A549 (cell line): ENCODE measurements around the gene PSMC5. TPM values are rescaled to one million over a fixed set of nuclear protein-coding genes. Genes with fewer than 3 reads are reported as not detected.
"Not testable (repeated sequence)": the region's sequence is repeated elsewhere in the genome, so short reads cannot be mapped to it uniquely, and the experiment has no call there.

Experiments used
- ATAC-seq, 2 experiments: fragments of 200-7000 bp in 1 of 2; fragments of >200 bp in 1 of 2; cut with Nextera tagmentation in 1 of 2; cut with Tn5 transposase in 1 of 2; 3 replicates each; pipeline versions ENCODE4 v1.8.0 to v1.9.1; 2018 to 2020; ENCODE audit warnings: mild to moderate bottlenecking in 1 of 2, moderate library complexity in 1 of 2
- CTCF ChIA-PET: fragments of 300-600 bp; sonication (Branson Sonifier 250); formaldehyde crosslinking; extraction: SDS; loops from one replicate; lab custom pipeline; 2021; ENCODE audit warnings: antibody characterized with exemption, inconsistent platforms; lab: Yijun Ruan, JAX
- POLR2A ChIA-PET: fragments of 350-600 bp; formaldehyde crosslinking; extraction: SDS; loops from one replicate; lab custom pipeline; 2021; ENCODE audit warnings: antibody characterized with exemption, inconsistent platforms; lab: Yijun Ruan, JAX
- DNase-seq, 2 experiments: peaks; one replicate each; pipeline versions ENCODE4 v3.0.0 to v3.0.0-alpha.2; 2011 to 2016; ENCODE audit warnings: low read depth in 1 of 2, low spot score in 1 of 2
- FAIRE-seq: peaks from 2 replicates; lab custom pipeline; 2011; peaks lifted over from hg19 to GRCh38; lab: Jason Lieb, UNC
- H3K27ac ChIP-seq, 2 experiments: fragments of >200 bp; sonication (Bioruptor Twin); formaldehyde crosslinking; 3 replicates each; pipeline ENCODE4 v1.5.1; 2016 to 2017
- H3K4me1 ChIP-seq: fragments of >200 bp; sonication (Bioruptor Twin); formaldehyde crosslinking; 3 replicates; pipeline ENCODE4 v1.6.1; 2016
- H3K4me2 ChIP-seq: fragments of >200 bp; sonication (Bioruptor Twin); formaldehyde crosslinking; 3 replicates; pipeline ENCODE4 v1.6.1; 2016
- H3K4me3 ChIP-seq: fragments of >200 bp; sonication (Bioruptor Twin); formaldehyde crosslinking; 3 replicates; pipeline ENCODE4 v1.5.1; 2016
- H3K9me3 ChIP-seq: fragments of >200 bp; sonication (Bioruptor Twin); formaldehyde crosslinking; 3 replicates; pipeline ENCODE4 v1.6.1; 2016
- CEBPB ChIP-seq, 2 experiments: fragments of >200 bp in 1 of 2; sonication (Bioruptor Twin) in 1 of 2; formaldehyde crosslinking in 1 of 2; IDR thresholded peaks; 2 replicates each; pipeline ENCODE4 v1.6.1; 2012 to 2016
- FOSB ChIP-seq: fragments of 250-450 bp; sonication (Bioruptor Pico); IDR thresholded peaks from 2 replicates; pipeline ENCODE4 v1.5.0; 2020; ENCODE audit warnings: mild to moderate bottlenecking, moderate library complexity
- FOXS1 ChIP-seq: fragments of 250-450 bp; sonication (Bioruptor Pico); IDR thresholded peaks from 2 replicates; pipeline ENCODE4 v1.5.0; 2020; ENCODE audit warnings: mild to moderate bottlenecking, moderate library complexity
- HDAC2 ChIP-seq: fragments of 200-600 bp; sonication (generic); IDR thresholded peaks from 2 replicates; pipeline ENCODE4 v1.6.1; 2016
- HEYL ChIP-seq: fragments of 250-450 bp; sonication (Bioruptor Pico); IDR thresholded peaks from 2 replicates; pipeline ENCODE4 v1.8.0; 2021; ENCODE audit warnings: mild to moderate bottlenecking, moderate library complexity
- JUNB ChIP-seq: fragments of >200 bp; sonication (Bioruptor Twin); formaldehyde crosslinking; IDR thresholded peaks from 2 replicates; pipeline ENCODE4 v1.6.1; 2016
- MYC ChIP-seq: IDR thresholded peaks from 2 replicates; pipeline ENCODE4 v1.6.1; 2012; ENCODE audit warnings: mild to moderate bottlenecking, inconsistent platforms, low read length, improper control_type of control experiment, borderline replicate concordance
- PHF8 ChIP-seq: fragments of 200-600 bp; sonication (generic); IDR thresholded peaks from 2 replicates; pipeline ENCODE4 v1.6.1; 2016; ENCODE audit warnings: low read depth, mild to moderate bottlenecking, antibody characterized with exemption, moderate library complexity, borderline replicate concordance
- POLR2AphosphoS2 ChIP-seq: conservative IDR thresholded peaks from 2 replicates; pipeline ENCODE4 v1.6.1; 2012; ENCODE audit warnings: low read length, improper control_type of control experiment, inconsistent platforms
- REST ChIP-seq: fragments of 200-600 bp; sonication (generic); IDR thresholded peaks from 2 replicates; pipeline ENCODE4 v1.6.1; 2016; ENCODE audit warnings: antibody characterized with exemption, mild to moderate bottlenecking, moderate library complexity
- SMC3 ChIP-seq: fragments of >200 bp; sonication (Bioruptor Twin); formaldehyde crosslinking; IDR thresholded peaks from 3 replicates; pipeline ENCODE4 v1.6.1; 2018; ENCODE audit warnings: inconsistent platforms
- USF2 ChIP-seq: fragments of 450-650 bp; IDR thresholded peaks from 2 replicates; pipeline ENCODE4 v1.6.1; 2014; ENCODE audit warnings: antibody characterized with exemption
- ZNF302 ChIP-seq: fragments of 250-450 bp; sonication (Bioruptor Pico); IDR thresholded peaks from 2 replicates; pipeline ENCODE4 v1.9.0; 2021; ENCODE audit warnings: inconsistent platforms, mild to moderate bottlenecking, moderate library complexity
- ZSCAN20 ChIP-seq: fragments of 250-450 bp; sonication (Bioruptor Pico); IDR thresholded peaks from 2 replicates; pipeline ENCODE4 v1.8.0; 2022; ENCODE audit warnings: mild to moderate bottlenecking, moderate library complexity
- WGBS: methylation state at CpG from one replicate; pipeline ENCODE4 v1.1.6; 2017; ENCODE audit errors: missing lambda C conversion rate; 5-methylcytosine and 5-hydroxymethylcytosine counted together
- polyA plus RNA-seq, 4 experiments: library from polyadenylated mRNA; depleted of rRNA in 3 of 4; stranded (reverse); fragments of >200 nt; fragmentation: RNase III in 1 of 4; extraction: RNeasy Plus Mini Kit Qiagen cat#74134 plus additional on column Dnase treatment in 1 of 4; gene quantifications; 2 replicates in 3 of 4; 3 replicates in 1 of 4; pipeline ENCODE4 v1.2.3, GENCODE V29; 2011 to 2017

PSMC5 gene
- polyA plus RNA-seq, 2 of the 4 experiments (the other 2 are of a cell fraction): 303 to 406 TPM

GRCh38 chr17:63842540-63843386, 15.5 kb downstream of the PSMC5 start, which contains the start of gene SMARCD2 (continued):
- TF ChIP-seq HEYL (CRISPR knock-in tag) (no peak), POLR2AphosphoS2 (no peak), HDAC2 (0 out of 2 replicates have a peak, but pooled peaks have one; percentile 31), FOSB (CRISPR knock-in tag) (no peak)
- TF ChIP-seq, all 56 proteins: peak for 23

- ATAC-seq: not testable (repeated sequence)
These were observed 16.2 kb downstream of the PSMC5 start for GRCh38 chr17:63843387-63843888.

GRCh38 chr17:63843910-63844677, 16.9 kb downstream of the PSMC5 start:
- Histone ChIP-seq H3K27ac (peak overlapping the region; percentile 77 to 97; a peak in 5 of 6 replicates), H3K4me1 (peaks cover 23% of the 10 kb centered on the region)
- ATAC-seq (no peak), DNase-seq (no peak)
- TF ChIP-seq USF2 (no peak), MYC (no peak), ZSCAN20 (no peak), ZNF302 (CRISPR knock-in tag) (no peak), REST (no peak)
- TF ChIP-seq, all 56 proteins: peak for 0
- ChIA-PET POLR2A (interaction anchor here (0.6 to 1.9 kb wide), 7 partner anchors 10 to 662 kb away, joined by 3 to 13 read pairs (median 5); partner anchors contain the start of genes CCDC47, CEP95, DDX42 and DDX5), CTCF (interaction anchor here (0.5 to 9.6 kb wide), 7 partner anchors 9 to 147 kb away, joined by 3 to 91 read pairs (median 5); no protein-coding TSS in a partner anchor)
- Histone ChIP-seq H3K4me2 (peak overlapping the region; percentile 80), H3K9me3 (peaks cover 8% of the 10 kb centered on the region), H3K4me3 (peak overlapping the region; percentile 89)
- FAIRE-seq: no peak
- 91% methylated on average over 9 of the region's 9 CpGs for WGBS

More at GRCh38 chr17:63843387-63843888, 16.2 kb downstream of the PSMC5 start:
- DNase-seq: peak in 1 of 2 experiments; percentile 57
- H3K27ac ChIP-seq: peak overlapping the region; percentile 77 to 97
- ChIA-PET CTCF (interaction anchor here (0.6 to 9.6 kb wide), 5 partner anchors 11 to 146 kb away, joined by 3 to 91 read pairs (median 23); partner anchors contain the start of gene FTSJ3), POLR2A (interaction anchor here (0.5 to 1.9 kb wide), 15 partner anchors 9 to 1165 kb away, joined by 3 to 13 read pairs (median 5); partner anchors contain the start of genes CCDC47, CEP95, DDX42 and DDX5)
- H3K9me3 ChIP-seq, FAIRE-seq: not testable (repeated sequence)
- TF ChIP-seq PHF8 (0 out of 2 replicates have a peak, but pooled peaks have one; percentile 12), HEYL (CRISPR knock-in tag) (0 out of 2 replicates have a peak, but pooled peaks have one; percentile 57)
- H3K4me1 ChIP-seq: peaks cover 30% of the 10 kb centered on the region
- 17% methylated on average over 19 of the region's 19 CpGs for WGBS
- H3K4me3 ChIP-seq: peak overlapping the region; percentile 89
- peak overlapping the region; percentile 80 for H3K4me2 ChIP-seq

GRCh38 chr17:63845509-63845908, 18.3 kb downstream of the PSMC5 start:
- CTCF ChIA-PET: interaction anchor here (9.5 to 9.6 kb wide), 2 partner anchors 14 to 21 kb away, joined by 90 to 91 read pairs; no protein-coding TSS in a partner anchor
- POLR2A ChIA-PET: no interaction called here
- Histone ChIP-seq H3K27ac (no peak overlapping the region), H3K9me3 (peaks cover 8% of the 10 kb centered on the region), H3K4me2 (no peak overlapping the region), H3K4me1 (peaks cover 15% of the 10 kb centered on the region), H3K4me3 (no peak overlapping the region)
- TF ChIP-seq JUNB (no peak), PHF8 (no peak), CEBPB (IDR thresholded peaks at IDR 0.05) (peak; percentile 31 to 43; a peak in 3 of 4 replicates), SMC3 (no peak), FOXS1 (no peak)
- ATAC-seq (no peak), DNase-seq (no peak), FAIRE-seq (no peak)
- 63% methylated on average over 1 of the region's 1 CpG for whole genome bisulfite sequencing
